Raji (cell line): ENCODE data around the gene SNX5.
A peak's percentile ranks its signal among the peaks of the same experiment; 100 is the strongest.

Experiments
- POLR2A ChIP-seq: IDR thresholded peaks from 2 replicates; pipeline ENCODE4 v1.6.1; 2011; ENCODE audit warnings: low read depth, low read length, control low read depth; ENCODE audit not compliant: insufficient read depth

Gene SNX5

GRCh38 chr20:17967521-17968365 lies 851 bp downstream of the SNX5 start:
- TF ChIP-seq POLR2A, result peak; percentile 32; the same call in 1 of the 2 replicates

- TF ChIP-seq POLR2A, result no peak; the same call in 1 of the 2 replicates
Observed at GRCh38 chr20:17966432-17967310, 1.9 kb downstream of the SNX5 start.

- TF ChIP-seq POLR2A, result no peak
Observed at GRCh38 chr20:17965042-17965697, 3.4 kb downstream of the SNX5 start.

GRCh38 chr20:17964632-17965031 lies 4.0 kb downstream of the SNX5 start:
- no peak for TF ChIP-seq POLR2A

GRCh38 chr20:17964073-17964472 lies 4.5 kb downstream of the SNX5 start:
- TF ChIP-seq POLR2A, result no peak

GRCh38 chr20:17963114-17963897 lies 5.3 kb downstream of the SNX5 start:
- no peak for TF ChIP-seq POLR2A

- no peak for TF ChIP-seq POLR2A
Observed at GRCh38 chr20:17961587-17961940, 7.0 kb downstream of the SNX5 start.

GRCh38 chr20:17960927-17961586 lies 7.5 kb downstream of the SNX5 start:
- TF ChIP-seq POLR2A, result no peak

- no peak for TF ChIP-seq POLR2A
Observed at GRCh38 chr20:17959257-17959627, 9.4 kb downstream of the SNX5 start.

- TF ChIP-seq POLR2A, result no peak
Observed at GRCh38 chr20:17958373-17959256, 10.0 kb downstream of the SNX5 start.

- TF ChIP-seq POLR2A, result no peak
Observed at GRCh38 chr20:17957505-17958363, 10.9 kb downstream of the SNX5 start.

- no peak for TF ChIP-seq POLR2A
Observed at GRCh38 chr20:17956099-17956685, 12.4 kb downstream of the SNX5 start.
